ENCODE data around the gene ZNF75A.

DNA sequence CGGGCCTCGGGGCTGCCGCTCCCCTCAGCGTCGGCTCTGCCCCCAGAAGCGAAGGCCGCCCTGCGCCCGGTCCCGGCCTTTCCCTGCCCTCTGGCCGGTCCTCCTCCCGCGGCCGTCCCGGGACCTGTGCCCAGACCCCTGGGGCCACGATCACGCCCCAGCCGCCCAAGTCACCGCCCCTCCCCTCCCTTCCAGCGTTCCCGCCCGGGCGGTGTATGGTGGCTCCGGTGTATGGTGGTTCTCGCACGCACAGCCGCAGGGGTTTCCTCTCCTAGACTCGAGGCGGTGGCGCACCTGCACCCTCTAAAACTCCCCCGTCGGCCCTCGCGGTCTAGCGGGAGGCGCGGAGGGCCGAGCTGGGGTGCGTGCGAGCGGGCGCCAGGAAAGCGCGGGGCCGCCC is 10.1 kb upstream of the ZNF75A start:
- TF ChIP-seq GATA3 (IDR thresholded peaks at IDR 0.05; ENCODE audit: low read depth, low read length) (no peak), GATA2 (IDR thresholded peaks at IDR 0.05; ENCODE audit: low read depth, low read length) (no peak)

All from SH-SY5Y (cell line).